ENCODE measurements around the gene MRPS35. TPM values are rescaled to one million over a fixed set of nuclear protein-coding genes. Genes with fewer than 3 reads are reported as not detected.
A peak's percentile ranks its signal among the peaks of the same experiment; 100 is the strongest.

MRPS35 gene
- polyA plus RNA-seq, 12 donors, result 40.7 to 62.7 (median 54.7) TPM; not detected in 1

DNA sequence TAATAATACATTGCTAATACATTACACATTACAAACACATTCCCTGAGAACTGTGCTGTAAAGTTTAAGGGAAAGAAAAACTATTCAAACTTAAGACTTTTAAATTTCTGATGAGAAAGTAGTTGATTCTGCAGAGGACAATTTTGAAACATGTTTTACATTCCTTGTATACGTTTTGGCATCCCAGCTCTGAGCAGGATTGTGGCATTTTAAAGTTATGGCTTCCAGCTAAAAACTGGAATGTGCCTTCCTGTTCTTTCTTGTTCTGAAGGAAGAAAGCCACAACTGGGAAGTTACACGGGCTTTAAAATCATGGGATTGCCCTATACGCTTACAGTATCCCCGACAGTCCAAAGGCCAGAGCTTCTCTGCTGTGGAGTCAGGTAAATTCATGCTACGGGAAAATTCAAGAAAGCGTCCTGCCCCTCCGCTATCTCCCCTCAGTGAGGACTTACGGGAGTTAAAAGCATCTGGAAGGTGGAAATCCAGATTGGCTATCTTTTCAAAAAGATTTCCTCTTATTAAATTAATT is 58.6 kb downstream of the MRPS35 start:
- DNase-seq, result no peak

- DNase-seq, result no peak
Observed at GRCh38 chr12:27771481-27772327, 61.1 kb downstream of the MRPS35 start.

- no peak for DNase-seq
Observed at GRCh38 chr12:27772328-27773049, 61.9 kb downstream of the MRPS35 start.

GRCh38 chr12:27777141-27777540 is 66.5 kb downstream of the MRPS35 start:
- DNase-seq, result no peak

DNA sequence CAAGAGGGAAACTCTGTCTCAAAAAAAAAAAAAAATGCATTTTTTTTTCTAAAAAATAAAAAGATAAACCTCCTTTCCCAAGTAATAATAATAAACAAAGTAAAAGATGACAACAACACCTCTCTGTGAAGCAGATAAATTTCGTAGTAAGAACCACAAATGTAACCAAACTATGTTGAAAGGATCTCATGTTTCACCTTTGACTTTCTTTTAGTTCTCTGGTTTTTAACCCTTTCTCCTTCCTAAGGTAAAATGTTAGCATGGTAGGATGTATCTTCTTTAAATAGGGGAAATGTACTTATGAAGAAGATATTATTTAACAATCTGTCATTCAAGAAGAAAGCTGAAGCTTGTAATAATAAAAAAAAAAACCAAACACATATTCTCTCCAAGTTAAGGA is 67.6 kb downstream of the MRPS35 start:
- no peak for DNase-seq

GRCh38 chr12:27779416-27779919 is 68.8 kb downstream of the MRPS35 start:
- DNase-seq, result peak; percentile 40

- DNase-seq, result peak; percentile 73
Observed at GRCh38 chr12:27779920-27780611, 69.4 kb downstream of the MRPS35 start, which contains the start of the genes KLHL42 and MANSC4. Gene KLHL42, plus strand, starts transcription at chr12:27780233. Its CDS starts 98 bp downstream, at chr12:27780331. Gene MANSC4, minus strand, starts transcription at chr12:27780236. Its CDS starts 8,960 bp downstream, at chr12:27771276.

DNA sequence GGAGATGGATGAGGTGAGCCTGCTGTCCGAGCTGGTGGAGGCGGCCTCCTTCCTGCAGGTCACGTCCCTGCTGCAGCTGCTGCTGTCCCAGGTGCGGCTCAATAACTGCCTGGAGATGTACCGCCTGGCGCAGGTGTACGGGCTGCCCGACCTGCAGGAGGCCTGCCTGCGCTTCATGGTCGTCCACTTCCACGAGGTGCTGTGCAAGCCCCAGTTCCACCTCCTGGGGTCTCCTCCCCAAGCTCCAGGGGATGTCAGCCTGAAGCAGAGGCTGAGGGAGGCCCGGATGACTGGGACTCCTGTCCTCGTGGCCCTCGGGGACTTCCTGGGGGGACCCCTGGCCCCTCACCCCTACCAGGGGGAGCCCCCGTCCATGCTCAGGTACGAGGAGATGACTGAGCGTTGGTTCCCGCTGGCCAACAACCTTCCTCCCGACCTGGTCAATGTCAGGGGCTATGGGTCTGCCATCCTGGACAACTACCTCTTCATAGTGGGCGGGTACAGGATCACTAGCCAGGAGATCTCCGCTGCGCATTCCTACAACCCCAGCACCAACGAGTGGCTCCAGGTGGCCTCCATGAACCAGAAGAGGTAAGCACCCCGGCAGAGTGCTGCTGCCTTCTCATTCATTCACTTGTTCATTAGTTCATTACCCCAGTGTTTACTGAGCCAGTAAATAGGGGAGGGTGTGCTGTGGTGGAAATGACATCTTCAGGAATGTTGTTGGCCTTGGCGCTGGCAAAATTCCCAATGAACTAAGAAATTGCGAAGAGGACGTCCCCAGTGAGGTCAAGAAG is 70.2 kb downstream of the MRPS35 start:
- peak; percentile 6 for DNase-seq

DNA sequence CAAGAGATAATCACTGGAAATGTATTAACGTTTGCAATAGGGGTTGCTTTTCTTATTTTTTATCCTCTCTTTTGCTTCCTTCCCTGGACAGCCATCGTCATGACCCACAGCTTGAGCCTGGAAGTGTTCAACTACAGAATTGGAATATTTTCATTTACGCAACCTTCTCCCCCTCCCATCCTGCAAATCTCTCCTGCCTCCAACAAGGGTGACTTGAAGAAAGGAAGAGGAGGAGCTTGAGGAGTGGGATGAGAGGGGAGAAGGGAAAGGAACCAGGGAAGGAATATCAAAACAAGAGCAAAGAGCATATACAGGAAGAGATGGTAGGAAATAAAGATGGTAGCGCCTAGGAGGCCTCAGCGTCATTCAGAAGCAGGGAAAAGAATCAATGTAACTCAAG is 71.0 kb downstream of the MRPS35 start:
- DNase-seq, result peak; percentile 15

GRCh38 chr12:27782481-27782880 is 71.8 kb downstream of the MRPS35 start:
- DNase-seq, result no peak

- DNase-seq, result no peak
Observed at GRCh38 chr12:27785882-27786570, 75.4 kb downstream of the MRPS35 start.

DNA sequence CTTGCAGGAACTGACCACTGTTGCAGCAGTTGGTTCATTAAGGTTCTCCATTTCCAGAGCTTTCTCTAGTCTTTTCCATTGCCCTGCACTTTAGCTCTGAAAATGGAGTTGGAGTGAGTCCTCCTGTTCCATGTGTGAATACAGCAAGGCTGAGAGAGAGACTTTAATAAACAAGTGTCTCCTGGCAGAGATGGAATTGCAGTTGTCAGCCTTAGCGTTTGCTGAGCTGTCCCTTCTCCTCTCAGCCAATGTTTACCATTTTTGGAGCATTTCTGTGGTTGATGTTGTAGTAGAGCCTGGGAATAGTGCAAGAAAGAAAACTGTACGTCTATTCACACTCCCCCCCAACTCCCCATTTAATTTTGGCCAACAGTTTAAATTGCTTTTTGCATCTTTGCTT is 76.9 kb downstream of the MRPS35 start:
- no peak for DNase-seq

DNA sequence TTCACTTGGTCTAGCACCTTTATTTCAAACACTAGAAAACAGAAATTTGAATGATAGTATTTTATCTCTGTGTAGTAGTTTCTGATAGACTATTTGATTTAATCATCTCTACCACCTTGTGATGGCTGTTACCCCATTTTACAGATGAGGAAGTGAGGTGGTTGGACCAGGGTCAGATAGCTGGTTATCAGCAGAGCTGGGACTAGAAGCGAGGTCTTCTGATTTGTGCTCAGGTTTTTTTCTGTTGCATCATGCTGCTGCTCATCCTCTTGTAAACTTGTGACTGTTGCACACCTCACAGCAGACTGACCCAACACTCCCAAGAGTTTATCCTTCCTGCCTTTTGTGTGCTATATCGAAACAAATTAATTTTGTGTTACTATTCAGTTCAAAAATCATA is 79.5 kb downstream of the MRPS35 start:
- no peak for DNase-seq

DNA sequence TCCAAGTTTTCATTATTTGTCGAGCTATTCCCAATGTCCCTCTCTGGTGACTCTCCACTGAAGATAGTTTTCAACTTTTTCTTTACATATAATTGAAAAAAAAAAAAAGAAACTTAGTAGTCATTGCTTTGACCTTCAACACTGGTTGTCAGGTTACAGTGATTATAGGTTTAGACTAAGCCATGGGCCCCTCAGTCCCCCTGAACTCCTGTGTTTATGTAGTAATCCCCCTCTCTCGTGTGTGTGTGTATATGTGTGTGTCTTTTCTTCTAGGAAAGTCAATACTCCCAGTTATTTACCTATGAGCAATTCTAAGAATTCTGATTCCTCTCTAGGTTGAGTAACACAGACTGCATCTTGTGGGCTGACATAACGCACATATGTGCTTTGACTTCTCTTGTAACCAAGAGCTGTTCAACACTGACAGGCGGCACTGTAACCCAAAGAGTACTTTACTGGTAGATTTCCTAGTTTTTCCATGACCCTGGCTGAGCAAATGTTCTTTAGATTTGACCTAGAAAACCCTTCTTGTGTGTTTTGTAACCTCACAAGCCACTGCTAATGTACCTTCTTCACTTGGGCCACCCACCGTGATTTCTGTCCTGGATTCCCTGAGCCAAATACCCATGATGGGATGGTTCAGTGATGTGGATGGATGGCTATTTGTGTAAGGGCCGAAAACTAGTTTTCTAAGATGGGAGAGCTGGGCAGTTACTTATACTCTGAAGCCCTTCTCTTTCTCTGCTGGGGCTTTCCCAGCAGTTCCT is 84.4 kb downstream of the MRPS35 start:
- no peak for DNase-seq

- DNase-seq, result no peak
Observed at GRCh38 chr12:27796128-27796527, 85.5 kb downstream of the MRPS35 start.

DNA sequence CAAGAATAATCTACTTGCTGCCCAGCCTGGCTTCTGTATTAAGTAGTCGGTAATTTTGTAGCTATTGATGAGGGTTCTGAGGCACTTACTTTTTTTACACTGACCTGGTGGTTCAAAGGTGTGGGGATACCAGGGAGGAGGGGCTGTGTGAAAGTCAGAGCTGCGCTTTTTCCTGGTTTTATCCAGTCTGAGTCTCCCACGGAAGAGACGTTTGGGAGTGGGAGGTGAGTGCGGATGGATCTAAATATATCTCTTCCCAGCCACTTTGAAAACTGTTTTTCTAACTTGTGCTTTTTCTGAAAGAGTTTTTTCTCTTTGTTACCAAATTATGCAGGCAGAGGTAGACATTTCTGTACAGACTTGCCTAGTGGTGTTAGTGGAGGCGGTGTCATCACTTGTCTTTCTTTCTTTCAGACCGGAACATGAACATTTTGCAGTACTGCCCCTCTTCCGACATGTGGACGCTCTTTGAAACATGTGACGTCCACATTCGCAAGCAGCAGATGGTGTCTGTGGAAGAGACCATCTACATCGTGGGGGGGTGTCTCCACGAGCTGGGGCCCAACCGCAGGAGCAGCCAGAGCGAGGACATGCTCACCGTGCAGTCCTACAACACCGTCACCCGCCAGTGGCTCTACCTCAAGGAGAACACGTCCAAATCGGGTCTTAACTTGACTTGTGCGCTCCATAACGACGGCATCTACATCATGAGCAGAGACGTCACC is 86.8 kb downstream of the MRPS35 start:
- no peak for DNase-seq

DNA sequence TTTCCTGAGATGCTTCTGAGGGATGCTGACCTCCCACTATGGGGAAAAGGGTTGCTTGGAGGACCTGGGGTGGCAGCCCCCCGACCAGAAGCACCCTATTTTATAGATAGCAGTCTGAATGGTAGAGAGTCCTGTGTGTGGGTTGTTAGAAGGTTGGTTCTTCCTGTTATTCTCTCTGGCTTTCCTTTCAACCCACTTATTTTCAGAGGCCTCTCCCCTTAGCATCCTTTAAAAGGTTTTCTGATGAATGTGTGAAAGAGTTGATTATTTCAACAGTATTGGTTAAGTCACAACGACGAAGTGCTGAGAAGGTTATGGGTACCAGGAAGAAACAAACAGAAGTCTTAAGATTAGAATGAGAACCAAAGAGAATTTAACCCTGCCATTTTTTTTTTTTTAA is 90.2 kb downstream of the MRPS35 start:
- DNase-seq, result no peak

GRCh38 chr12:27801630-27802029 is 91.0 kb downstream of the MRPS35 start:
- DNase-seq, result no peak

DNA sequence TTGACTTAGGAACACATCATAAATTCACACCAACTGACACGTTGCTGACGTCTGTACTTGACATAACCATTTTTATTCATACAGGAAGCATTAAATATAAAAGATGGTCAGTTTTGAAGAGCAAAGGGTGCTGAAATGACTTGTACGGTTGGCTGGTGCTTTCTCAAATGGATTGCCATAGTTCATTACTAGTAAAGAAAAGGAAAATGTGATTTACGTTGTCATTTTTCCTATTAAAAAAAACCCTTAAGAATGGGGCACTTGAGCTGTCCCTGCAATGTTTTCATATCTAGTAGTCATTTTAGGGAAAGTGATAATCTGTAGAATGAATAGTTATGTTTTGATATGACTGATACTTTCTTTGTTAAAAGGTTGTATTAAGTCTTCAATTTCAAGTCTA is 91.9 kb downstream of the MRPS35 start:
- DNase-seq, result no peak

Measured in muscle of arm (tissue), 12 donors.